Measurements from ENCODE around the gene HAO2.

HAO2 gene

GRCh38 chr1:119414950-119415349 is 46.4 kb downstream of the HAO2 start, which contains the start of gene HSD3B2:
Gene HSD3B2 (plus strand): TSS chr1:119415150. CDS start chr1:119415420, 270 bp downstream.
- DNase-seq (ENCODE audit: low spot score), result no peak
- TF ChIP-seq, protein P1, sequence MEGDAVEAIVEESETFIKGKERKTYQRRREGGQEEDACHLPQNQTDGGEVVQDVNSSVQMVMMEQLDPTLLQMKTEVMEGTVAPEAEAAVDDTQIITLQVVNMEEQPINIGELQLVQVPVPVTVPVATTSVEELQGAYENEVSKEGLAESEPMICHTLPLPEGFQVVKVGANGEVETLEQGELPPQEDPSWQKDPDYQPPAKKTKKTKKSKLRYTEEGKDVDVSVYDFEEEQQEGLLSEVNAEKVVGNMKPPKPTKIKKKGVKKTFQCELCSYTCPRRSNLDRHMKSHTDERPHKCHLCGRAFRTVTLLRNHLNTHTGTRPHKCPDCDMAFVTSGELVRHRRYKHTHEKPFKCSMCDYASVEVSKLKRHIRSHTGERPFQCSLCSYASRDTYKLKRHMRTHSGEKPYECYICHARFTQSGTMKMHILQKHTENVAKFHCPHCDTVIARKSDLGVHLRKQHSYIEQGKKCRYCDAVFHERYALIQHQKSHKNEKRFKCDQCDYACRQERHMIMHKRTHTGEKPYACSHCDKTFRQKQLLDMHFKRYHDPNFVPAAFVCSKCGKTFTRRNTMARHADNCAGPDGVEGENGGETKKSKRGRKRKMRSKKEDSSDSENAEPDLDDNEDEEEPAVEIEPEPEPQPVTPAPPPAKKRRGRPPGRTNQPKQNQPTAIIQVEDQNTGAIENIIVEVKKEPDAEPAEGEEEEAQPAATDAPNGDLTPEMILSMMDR (IDR thresholded peaks at IDR 0.05; ENCODE audit: extremely low read depth, missing control alignments), result no peak

DNA sequence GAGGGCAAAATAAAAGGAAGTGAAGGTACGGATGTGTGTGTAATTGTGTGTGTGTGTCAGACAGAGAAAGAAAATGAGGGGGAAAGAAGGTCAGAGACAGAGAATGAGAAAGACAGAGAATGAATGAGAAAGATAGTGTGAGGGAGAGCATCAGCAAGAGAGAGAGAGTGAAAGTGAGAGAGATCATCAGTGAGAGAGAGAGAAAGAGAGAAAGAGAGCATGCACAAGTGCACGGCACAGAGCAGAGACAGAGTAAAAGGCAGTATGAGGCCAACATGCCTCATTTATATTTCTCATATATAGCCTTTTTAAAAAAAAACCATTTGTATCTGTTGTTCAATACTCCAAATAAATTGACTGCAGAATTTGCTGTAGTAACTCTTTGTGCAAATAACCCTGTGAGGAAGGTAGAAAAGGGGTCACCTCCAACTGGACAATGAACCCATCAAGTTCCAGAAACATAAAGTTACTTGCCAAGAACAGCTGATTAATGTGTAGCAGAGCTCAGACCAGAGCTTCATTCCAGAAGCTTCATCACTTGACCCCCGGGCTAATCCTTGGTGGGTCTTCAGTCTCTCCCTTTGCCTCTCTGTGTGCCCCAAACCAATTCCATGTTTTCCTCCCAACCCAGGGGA is 47.5 kb downstream of the HAO2 start:
- DNase-seq (ENCODE audit: low spot score), result no peak
- TF ChIP-seq, protein P1 (IDR thresholded peaks at IDR 0.05; ENCODE audit: extremely low read depth, missing control alignments), result no peak

DNA sequence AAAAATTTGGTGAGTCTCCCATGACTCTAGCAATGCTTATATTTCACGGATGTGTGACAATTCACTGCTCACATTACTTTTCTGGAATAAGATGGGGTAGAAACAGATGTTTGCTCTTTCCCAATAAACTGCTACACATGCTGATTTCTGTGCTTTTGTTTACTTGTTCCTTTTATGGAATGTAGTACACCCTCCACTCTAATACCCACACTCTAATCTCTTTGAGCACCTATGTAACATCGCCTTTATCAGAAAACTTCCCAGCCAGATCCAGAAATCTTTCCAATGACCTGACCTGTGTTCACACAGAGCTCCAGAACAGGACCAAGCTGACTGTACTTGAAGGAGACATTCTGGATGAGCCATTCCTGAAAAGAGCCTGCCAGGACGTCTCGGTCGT is 50.5 kb downstream of the HAO2 start:
- TF ChIP-seq, protein P1 (IDR thresholded peaks at IDR 0.05; ENCODE audit: extremely low read depth, missing control alignments), result no peak
- DNase-seq (ENCODE audit: low spot score), result no peak

DNA sequence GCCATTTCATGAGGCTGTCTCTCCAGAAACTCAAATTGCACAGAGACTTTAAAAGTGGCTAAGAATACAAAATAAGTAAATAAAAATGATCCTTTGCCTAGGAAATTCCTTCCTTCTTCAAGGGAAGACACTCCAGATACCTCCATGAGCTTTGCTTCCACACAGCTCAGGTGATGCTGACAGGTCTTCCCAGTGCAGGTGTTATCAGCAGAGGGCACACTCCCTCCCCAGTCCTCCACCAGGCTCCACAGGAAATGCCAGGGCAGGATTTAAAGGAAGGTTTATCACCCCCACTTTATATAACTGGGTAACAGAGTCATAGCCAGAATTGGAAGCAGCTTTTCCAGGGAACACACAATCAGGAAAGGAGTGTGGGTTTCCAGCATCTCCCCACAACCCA is 52.1 kb downstream of the HAO2 start:
- DNase-seq (ENCODE audit: low spot score), result no peak
- TF ChIP-seq, protein P1 (IDR thresholded peaks at IDR 0.05; ENCODE audit: extremely low read depth, missing control alignments), result no peak

GRCh38 chr1:119422631-119423030 is 54.0 kb downstream of the HAO2 start:
- TF ChIP-seq, protein P1 (IDR thresholded peaks at IDR 0.05; ENCODE audit: extremely low read depth, missing control alignments), result no peak

GRCh38 chr1:119428991-119429390 is 60.4 kb downstream of the HAO2 start:
- DNase-seq (ENCODE audit: low spot score), result no peak
- TF ChIP-seq, protein P1 (IDR thresholded peaks at IDR 0.05; ENCODE audit: extremely low read depth, missing control alignments), result no peak

More at GRCh38 chr1:119422631-119423030, 54.0 kb downstream of the HAO2 start:
- no peak for DNase-seq (ENCODE audit: low spot score)

DNA sequence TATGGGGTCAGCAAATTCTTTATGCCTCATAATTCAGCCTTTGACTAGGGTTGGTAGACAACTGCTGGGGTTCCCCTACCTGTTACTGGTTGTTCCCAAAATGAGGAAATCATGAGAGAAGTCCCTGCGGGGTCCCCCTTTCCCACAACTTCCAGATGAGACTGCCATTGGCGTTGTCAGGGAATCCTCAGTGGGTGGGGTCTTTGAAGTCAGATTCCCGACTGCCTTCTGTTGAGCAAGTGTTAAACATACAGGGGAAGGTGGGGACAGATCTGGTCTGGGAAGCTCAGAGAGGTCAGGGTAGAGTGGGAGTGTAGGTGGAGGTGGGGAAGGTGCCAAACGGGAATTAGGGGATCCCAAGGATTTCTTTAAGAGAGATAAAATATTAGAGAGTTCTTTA is 61.1 kb downstream of the HAO2 start:
- TF ChIP-seq, protein P1 (IDR thresholded peaks at IDR 0.05; ENCODE audit: extremely low read depth, missing control alignments), result no peak
- no peak for DNase-seq (ENCODE audit: low spot score)
